CD4-positive, alpha-beta T cell treated with Interleukin-6 for 4 hours (primary cell): ENCODE measurements around the gene IREB2.
A peak's percentile ranks its signal among the peaks of the same experiment; 100 is the strongest.
"Not testable (repeated sequence)": the region's sequence is repeated elsewhere in the genome, so short reads cannot be mapped to it uniquely, and the experiment has no call there.

Source experiments
- DNase-seq: peaks from one replicate; pipeline ENCODE4 v3.0.0-alpha.2; 2020; ENCODE audit warnings: mixed read lengths

Gene IREB2

GRCh38 chr15:78437762-78438618 lies at the start of gene IREB2:
Gene IREB2 (plus strand): TSS chr15:78438216. CDS start chr15:78438338, 122 bp downstream.
- peak; percentile 96 for DNase-seq

GRCh38 chr15:78388865-78389264 lies 49.2 kb upstream of the IREB2 start:
- DNase-seq = no peak

GRCh38 chr15:78389322-78389721 lies 48.7 kb upstream of the IREB2 start:
- no peak for DNase-seq

GRCh38 chr15:78389738-78390137 lies 48.3 kb upstream of the IREB2 start:
- DNase-seq = no peak

GRCh38 chr15:78390242-78390641 lies 47.8 kb upstream of the IREB2 start:
- no peak for DNase-seq

GRCh38 chr15:78390826-78391225 lies 47.2 kb upstream of the IREB2 start:
- no peak for DNase-seq

GRCh38 chr15:78391781-78392180 lies 46.2 kb upstream of the IREB2 start:
- DNase-seq = no peak

- no peak for DNase-seq
These were observed 45.6 kb upstream of the IREB2 start for GRCh38 chr15:78392430-78392829.

GRCh38 chr15:78393137-78393536 lies 44.9 kb upstream of the IREB2 start:
- no peak for DNase-seq

- no peak for DNase-seq
These were observed 44.0 kb upstream of the IREB2 start for GRCh38 chr15:78394026-78394425.

GRCh38 chr15:78394981-78395616 lies 42.9 kb upstream of the IREB2 start:
- no peak for DNase-seq

- DNase-seq = no peak
These were observed 41.7 kb upstream of the IREB2 start for GRCh38 chr15:78396186-78396814.

- no peak for DNase-seq
These were observed 41.0 kb upstream of the IREB2 start for GRCh38 chr15:78396976-78397375.

GRCh38 chr15:78397382-78397781 lies 40.6 kb upstream of the IREB2 start:
- no peak for DNase-seq

GRCh38 chr15:78398076-78398825 lies 39.8 kb upstream of the IREB2 start:
- no peak for DNase-seq

- no peak for DNase-seq
These were observed 38.9 kb upstream of the IREB2 start for GRCh38 chr15:78399091-78399490.

- no peak for DNase-seq
These were observed 35.9 kb upstream of the IREB2 start for GRCh38 chr15:78402061-78402610.

- no peak for DNase-seq
These were observed 33.9 kb upstream of the IREB2 start for GRCh38 chr15:78404125-78404524.

- not testable (repeated sequence) for DNase-seq
These were observed 33.2 kb upstream of the IREB2 start for GRCh38 chr15:78404796-78405195.

GRCh38 chr15:78405336-78405924 lies 32.6 kb upstream of the IREB2 start:
- no peak for DNase-seq

GRCh38 chr15:78406016-78406585 lies 31.9 kb upstream of the IREB2 start:
- no peak for DNase-seq
